Kidney glomerular epithelial cell (primary cell): ENCODE results near the gene STX10.

Experiments
- DNase-seq: peaks from one replicate; lab custom pipeline; 2025; lab: John Stamatoyannopoulos, UW

Gene STX10

GRCh38 chr19:13139633-13140311 lies 10.4 kb downstream of the STX10 start:
- DNase-seq: no peak

DNA sequence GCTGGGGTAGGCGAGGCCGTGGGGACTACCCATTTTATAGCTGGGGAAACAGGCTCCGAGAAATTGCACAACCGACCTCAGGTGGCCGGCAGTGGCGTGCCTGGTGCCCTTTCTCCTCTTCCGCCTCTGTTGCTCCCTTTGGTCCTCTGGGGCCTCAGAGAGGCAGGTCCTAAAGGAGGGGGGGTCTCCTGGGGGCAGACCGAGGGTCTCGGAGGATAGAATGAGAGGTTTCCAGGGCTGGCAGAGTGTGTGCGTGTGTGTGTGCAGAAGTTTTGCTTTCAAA lies 11.3 kb downstream of the STX10 start:
- no peak for DNase-seq

DNA sequence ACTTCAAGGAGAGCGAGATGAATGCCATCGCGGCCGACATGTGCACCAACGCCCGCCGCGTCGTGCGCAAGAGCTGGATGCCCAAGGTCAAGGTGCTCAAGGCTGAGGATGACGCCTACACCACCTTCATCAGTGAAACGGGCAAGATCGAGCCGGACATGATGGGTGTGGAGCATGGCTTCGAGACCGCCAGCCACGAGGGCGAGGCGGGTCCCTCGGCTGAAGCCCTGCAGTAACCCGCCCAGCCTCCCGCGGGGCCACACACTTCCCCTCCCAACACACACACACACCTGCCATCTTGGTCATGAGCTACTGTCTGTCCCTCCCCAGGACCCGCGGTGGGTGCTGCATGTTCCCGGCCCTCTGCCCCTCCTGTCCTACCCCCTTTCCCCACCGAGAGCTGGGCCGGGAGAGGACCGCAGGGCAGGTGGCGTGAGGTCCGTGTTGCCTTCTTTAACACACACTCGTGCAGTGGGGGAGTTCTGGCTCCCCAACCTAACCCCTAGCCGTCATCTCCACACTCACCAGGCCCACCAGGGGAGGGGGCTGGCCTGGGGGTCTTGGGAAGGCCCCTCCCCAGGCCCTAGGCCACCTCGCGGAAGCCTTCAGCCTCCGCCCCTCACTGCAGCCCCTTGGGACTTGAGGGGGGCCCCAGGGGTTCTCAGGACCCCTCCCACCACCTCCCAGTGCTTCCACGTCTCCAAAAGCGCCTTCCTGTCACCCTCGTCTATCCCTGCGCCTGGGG lies 11.8 kb downstream of the STX10 start:
- no peak for DNase-seq

GRCh38 chr19:13137290-13137794 lies 12.8 kb downstream of the STX10 start:
- no peak for DNase-seq

- DNase-seq: no peak
Measured at GRCh38 chr19:13135068-13136062, 14.8 kb downstream of the STX10 start.

- DNase-seq: no peak
Measured at GRCh38 chr19:13134626-13135025, 15.5 kb downstream of the STX10 start.

DNA sequence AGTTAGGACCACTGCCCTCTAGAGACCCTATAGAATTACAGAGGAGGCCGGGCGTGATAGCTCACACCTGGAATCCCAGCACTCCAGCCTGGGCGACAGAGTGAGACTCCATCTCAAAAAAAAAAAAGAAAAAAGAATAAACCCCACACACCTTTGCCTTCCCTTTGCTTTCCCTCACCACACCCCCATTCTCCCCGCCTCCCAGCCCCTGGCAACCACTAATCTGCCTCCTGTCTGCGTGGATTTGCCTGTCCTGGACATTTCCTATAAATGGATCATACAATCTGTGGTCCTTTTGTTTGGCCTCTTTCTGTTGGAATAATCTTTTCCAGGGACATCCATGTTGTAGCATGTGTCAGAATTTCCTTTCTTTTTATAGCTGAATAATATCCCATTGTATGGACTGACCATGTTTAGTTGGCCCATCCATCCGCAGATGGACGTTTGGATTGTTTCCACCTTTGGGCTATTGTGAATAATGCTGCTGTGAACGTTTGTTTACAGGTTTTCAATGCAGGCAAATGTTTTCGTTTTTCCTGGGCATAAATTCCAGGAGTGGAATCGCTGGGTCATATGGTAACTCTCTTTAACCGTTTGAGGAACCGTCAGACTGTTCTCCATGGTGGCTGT lies 16.8 kb downstream of the STX10 start:
- no peak for DNase-seq

- no peak for DNase-seq
Measured at GRCh38 chr19:13132471-13133180, 17.5 kb downstream of the STX10 start.

GRCh38 chr19:13130886-13131490 lies 19.2 kb downstream of the STX10 start:
- no peak for DNase-seq

GRCh38 chr19:13129384-13129783 lies 20.8 kb downstream of the STX10 start:
- DNase-seq: no peak

- no peak for DNase-seq
Measured at GRCh38 chr19:13128583-13128982, 21.6 kb downstream of the STX10 start.

DNA sequence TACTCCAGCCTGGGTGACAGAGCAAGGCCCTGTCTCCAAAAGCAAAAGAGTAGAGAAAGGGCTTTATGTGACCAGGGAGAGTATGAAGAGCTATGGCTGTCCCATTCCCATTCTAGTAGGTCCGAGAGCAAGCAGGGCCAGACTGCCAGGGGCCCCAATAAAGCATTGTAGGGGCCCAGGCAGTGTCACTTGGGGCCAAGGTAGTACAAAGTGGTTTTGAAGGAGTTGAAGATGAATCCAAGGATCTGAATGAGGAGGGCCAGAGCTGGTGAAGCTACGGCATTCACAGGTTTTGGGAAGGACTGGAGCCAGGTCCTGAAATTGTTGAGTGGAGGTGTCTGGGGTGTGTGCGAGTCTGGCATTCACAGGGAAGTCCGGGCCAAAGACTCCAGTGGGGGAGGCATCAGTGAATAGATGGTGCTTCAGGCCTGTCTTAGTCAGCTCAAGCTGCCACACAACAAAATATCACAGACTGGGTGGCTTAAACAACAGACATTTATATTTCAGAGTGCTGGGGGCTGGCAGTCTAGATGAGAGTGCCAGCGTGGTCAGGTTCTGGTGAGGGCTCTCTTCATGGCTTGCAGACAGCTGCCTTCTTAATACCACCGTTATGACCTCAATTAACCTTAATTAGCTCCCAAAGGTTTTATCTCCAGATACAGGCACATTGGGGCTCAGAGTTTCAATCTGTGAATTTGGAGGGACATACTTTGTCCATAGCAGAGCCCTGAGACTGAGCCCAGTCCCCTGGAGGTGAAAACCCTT lies 22.2 kb downstream of the STX10 start:
- no peak for DNase-seq

- no peak for DNase-seq
Measured at GRCh38 chr19:13127051-13127450, 23.1 kb downstream of the STX10 start.

DNA sequence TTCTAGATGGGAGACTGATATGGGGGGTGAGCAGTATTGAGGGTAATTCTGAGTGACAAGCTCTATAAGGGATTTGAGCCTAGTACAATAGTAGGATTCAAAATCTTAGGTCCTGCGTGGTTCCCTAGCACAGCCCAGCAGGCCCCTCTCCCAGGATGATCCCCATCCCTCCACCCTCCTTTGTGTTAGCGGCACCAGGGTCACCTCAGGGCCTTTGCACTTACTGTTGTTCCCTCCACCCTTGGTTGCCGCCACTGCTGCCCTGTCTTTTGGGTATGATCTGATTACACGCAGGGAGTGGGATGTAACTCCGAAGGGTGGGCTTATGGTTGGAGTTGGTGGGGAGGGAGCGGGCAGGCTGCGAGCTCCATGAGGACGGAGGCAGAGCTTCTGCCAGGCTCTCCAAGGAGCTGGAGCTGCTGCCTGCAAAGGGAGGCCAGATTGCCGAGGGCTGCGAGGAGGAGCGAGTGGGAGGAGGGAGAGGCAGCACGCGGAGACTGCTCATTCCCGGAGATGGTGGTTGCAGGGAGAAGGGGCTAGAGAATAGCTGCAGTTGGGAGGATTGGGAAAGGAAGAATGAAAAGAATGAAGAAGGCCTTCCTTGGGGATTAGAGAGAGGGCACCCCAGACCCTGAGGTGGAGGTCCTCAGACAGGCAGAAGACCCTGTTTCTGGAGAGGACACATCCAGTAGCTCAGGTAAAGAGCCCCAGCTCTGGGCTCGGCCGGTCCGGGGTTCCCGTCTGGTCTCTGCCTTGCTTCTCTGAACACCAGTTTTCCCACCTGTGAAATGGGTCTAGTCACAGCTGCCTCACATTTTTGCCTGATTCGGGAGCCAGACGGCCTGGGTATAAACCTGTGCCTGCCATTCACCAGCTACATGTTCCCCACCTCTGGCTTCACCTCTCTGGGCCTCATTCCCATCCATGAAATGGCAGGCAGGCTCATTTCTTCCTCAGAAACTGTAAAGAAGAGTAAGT lies 26.9 kb downstream of the STX10 start:
- DNase-seq: no peak

DNA sequence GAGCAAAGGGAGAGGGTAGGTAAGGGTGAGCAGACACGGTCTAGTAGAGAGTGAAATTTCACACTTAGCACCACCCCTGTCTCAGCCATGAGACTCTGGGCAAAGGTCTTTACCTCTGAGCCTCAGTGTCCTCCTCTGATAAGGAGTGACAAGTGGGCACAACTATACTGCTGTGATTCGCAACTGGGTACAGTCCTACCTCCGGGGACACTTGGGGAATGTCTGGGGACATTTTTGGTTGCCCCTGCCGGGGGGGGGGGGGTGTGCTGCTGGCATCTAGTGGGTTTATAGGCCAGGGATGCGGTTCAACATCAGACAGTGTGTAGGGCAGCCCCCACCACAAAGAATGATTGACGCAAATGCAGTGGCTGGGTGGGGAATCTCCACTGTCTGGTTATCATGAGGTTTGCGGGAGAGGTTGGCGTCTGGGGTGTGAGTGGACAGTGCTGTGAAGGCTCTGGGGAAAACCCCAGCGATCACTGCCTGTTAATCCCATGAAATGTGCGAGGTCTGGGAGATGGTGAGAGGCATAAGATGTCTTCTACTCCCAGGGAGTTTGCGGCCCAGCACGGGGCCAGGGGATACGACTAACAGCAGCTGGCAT lies 27.8 kb downstream of the STX10 start:
- DNase-seq: no peak

- DNase-seq: no peak
Measured at GRCh38 chr19:13121551-13122274, 28.5 kb downstream of the STX10 start.

- DNase-seq: no peak
Measured at GRCh38 chr19:13120817-13121216, 29.4 kb downstream of the STX10 start.

- no peak for DNase-seq
Measured at GRCh38 chr19:13120031-13120430, 30.1 kb downstream of the STX10 start.
